GM23248 (cell line): ENCODE data around the gene GYS1. TPM values are rescaled to one million over a fixed set of nuclear protein-coding genes. Genes with fewer than 3 reads are reported as not detected.

ENCODE experiments used
- DNase-seq: peaks from one replicate; pipeline ENCODE4 v3.0.0-alpha.2; 2015
- H2AFZ ChIP-seq: fragments of 200-600 bp; sonication (generic); 2 replicates; pipeline ENCODE4 v1.6.1; 2016; ENCODE audit warnings: antibody characterized with exemption
- H3F3A ChIP-seq: fragments of 200-600 bp; sonication (generic); 2 replicates; pipeline ENCODE4 v1.6.1; 2016; ENCODE audit warnings: mild to moderate bottlenecking, antibody characterized with exemption, mixed run types; ENCODE audit not compliant: insufficient read depth
- H3K27ac ChIP-seq: fragments of 200-600 bp; sonication (generic); 2 replicates; pipeline ENCODE4 v1.5.1; 2016; ENCODE audit warnings: mild to moderate bottlenecking
- H3K27me3 ChIP-seq: fragments of 200-600 bp; sonication (generic); replicated peaks from 2 replicates; pipeline ENCODE4 v1.6.1; 2016; ENCODE audit warnings: mild to moderate bottlenecking; ENCODE audit not compliant: insufficient read depth
- H3K36me3 ChIP-seq: fragments of 200-600 bp; sonication (generic); 2 replicates; pipeline ENCODE4 v1.6.1; 2016; ENCODE audit warnings: low read depth, mild to moderate bottlenecking
- H3K4me1 ChIP-seq: fragments of 200-600 bp; sonication (generic); 2 replicates; pipeline ENCODE4 v1.6.1; 2016; ENCODE audit warnings: mild to moderate bottlenecking; ENCODE audit not compliant: insufficient read depth
- H3K4me2 ChIP-seq: fragments of 200-600 bp; sonication (generic); one replicate; pipeline ENCODE4 v1.6.1; 2016; ENCODE audit warnings: mild to moderate bottlenecking; ENCODE audit not compliant: unreplicated experiment
- H3K4me3 ChIP-seq: fragments of 200-600 bp; sonication (generic); 2 replicates; pipeline ENCODE4 v1.5.1; 2016; ENCODE audit warnings: mild to moderate bottlenecking
- H3K79me2 ChIP-seq: fragments of 200-600 bp; sonication (generic); 2 replicates; pipeline ENCODE4 v1.6.1; 2016; ENCODE audit warnings: mild to moderate bottlenecking; ENCODE audit not compliant: insufficient read depth
- H3K9ac ChIP-seq: fragments of 200-600 bp; sonication (generic); 2 replicates; pipeline ENCODE4 v1.6.1; 2016; ENCODE audit warnings: mild to moderate bottlenecking
- H3K9me2 ChIP-seq: fragments of 200-600 bp; sonication (generic); 2 replicates; pipeline ENCODE4 v1.6.1; 2016; ENCODE audit warnings: mixed run types, mild to moderate bottlenecking, moderate library complexity; ENCODE audit not compliant: insufficient read depth
- H3K9me3 ChIP-seq: fragments of 200-600 bp; sonication (generic); one replicate; pipeline ENCODE4 v1.6.1; 2017; ENCODE audit warnings: low read depth
- H4K20me1 ChIP-seq: fragments of 200-600 bp; sonication (generic); 2 replicates; pipeline ENCODE4 v1.6.0; 2016; ENCODE audit not compliant: insufficient read depth
- EZH2 ChIP-seq: fragments of 200-600 bp; sonication (generic); IDR thresholded peaks from 2 replicates; pipeline ENCODE4 v1.6.1; 2018; ENCODE audit warnings: antibody characterized with exemption, mild to moderate bottlenecking; ENCODE audit not compliant: insufficient read depth, poor library complexity, severe bottlenecking
- EZH2phosphoT487 ChIP-seq: fragments of 200-600 bp; sonication (generic); IDR thresholded peaks from 2 replicates; pipeline ENCODE4 v1.6.1; 2018; ENCODE audit warnings: antibody characterized with exemption, moderate library complexity, mild to moderate bottlenecking, low read depth; ENCODE audit not compliant: insufficient read depth
- WGBS, 2 experiments: methylation state at CpG; one replicate each; pipeline ENCODE4 v1.1.6; 2015 to 2017; ENCODE audit warnings: low lambda C conversion rate in 2 of 2, low coverage in 1 of 2; ENCODE audit errors: missing lambda C conversion rate in 2 of 2; 5-methylcytosine and 5-hydroxymethylcytosine counted together
- in situ Hi-C: fragments of 300-500 bp; cut with MboI; formaldehyde crosslinking; loops from 2 replicates; pipeline ENCODE4 v1.15.0; 2020
- polyA plus RNA-seq: library from polyadenylated mRNA; unstranded; fragments of >200 nt; fragmentation: Nextera tagmentation; extraction: Ambion mirVana; gene quantifications from 2 replicates; pipeline ENCODE4 v1.2.1, GENCODE V29; 2016
- total RNA-seq: library from RNA; depleted of rRNA; stranded (reverse); fragments of >200 nt; shearing (Covaris generic); gene quantifications from 2 replicates; pipeline ENCODE4 v1.2.3, GENCODE V29; 2014

GYS1 gene
- total and polyA plus RNA-seq, 2 experiments from 2014 or later = 78.4 to 85.6 TPM

DNA sequence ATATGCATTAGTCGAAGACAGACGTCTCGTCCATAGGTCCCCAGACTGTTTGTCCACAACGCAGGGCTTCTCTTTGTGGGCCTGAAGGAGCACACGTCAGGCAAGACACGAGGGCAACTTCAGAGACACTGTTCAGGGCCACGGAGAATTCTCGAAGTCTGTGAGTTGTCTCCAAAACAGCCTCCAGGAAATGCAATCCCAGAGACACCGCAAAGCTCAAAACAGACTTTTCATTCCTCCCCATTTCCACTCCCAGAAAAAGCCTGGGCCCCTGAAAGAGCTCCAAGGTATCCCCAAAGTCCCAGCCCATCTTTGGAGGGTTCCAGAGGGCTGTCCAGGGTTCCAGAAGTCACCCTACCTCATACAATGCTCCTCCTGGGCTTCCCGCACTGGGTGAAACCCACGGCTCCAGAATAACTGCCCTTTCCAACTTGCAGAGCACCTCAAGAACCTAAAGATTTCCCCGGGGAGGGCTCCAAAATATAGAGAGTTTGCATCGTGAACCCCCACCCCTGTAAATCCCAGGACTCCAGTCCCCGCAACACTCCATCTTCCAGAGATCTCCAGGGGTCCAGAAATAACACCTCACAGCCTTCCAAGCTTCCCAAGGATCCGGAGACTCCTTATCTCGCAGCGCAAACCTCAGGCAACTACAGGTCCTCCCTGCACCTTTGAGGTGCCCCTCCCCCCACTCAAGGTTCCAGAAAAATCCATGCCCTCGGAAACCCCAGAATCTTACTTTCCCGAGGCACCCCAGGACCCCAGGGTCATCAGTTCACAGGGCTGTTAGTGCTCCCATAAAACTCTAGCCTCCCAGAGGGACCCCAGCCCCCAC is 28.7 kb downstream of the GYS1 start:
- peaks cover 12% of the 10 kb centered on the region; the same call in 1 of the 2 replicates for H4K20me1 ChIP-seq
- H3K9me3 ChIP-seq = no peaks in the 10 kb centered on the region
- H3K9me2 ChIP-seq = no peaks in the 10 kb centered on the region
- peak overlapping the region; percentile 87 for H3K4me2 ChIP-seq
- peak overlapping the region; percentile 58 for H3K4me3 ChIP-seq
- H3K27ac ChIP-seq = peak overlapping the region; percentile 97
- no peak for TF ChIP-seq EZH2
- TF ChIP-seq EZH2phosphoT487 = no peak
- H2AFZ ChIP-seq = peak overlapping the region; percentile 16
- peaks cover 19% of the 10 kb centered on the region; the same call in 1 of the 2 replicates for H3K36me3 ChIP-seq
- WGBS, 2 experiments = 5 to 10% methylated on average over 19 of the region's 19 CpGs
- H3F3A ChIP-seq = peaks cover 57% of the 10 kb centered on the region
- H3K27me3 ChIP-seq = no peaks in the 10 kb centered on the region
- peaks cover 28% of the 10 kb centered on the region for H3K4me1 ChIP-seq
- DNase-seq = peak; percentile 85
- peak overlapping the region; percentile 85 for H3K9ac ChIP-seq
- H3K79me2 ChIP-seq = peaks cover 22% of the 10 kb centered on the region
- in situ Hi-C loops = no loop called here

GRCh38 chr19:48963371-48964204 is 29.5 kb downstream of the GYS1 start:
- DNase-seq = peak; percentile 85
- H3K9me3 ChIP-seq = no peaks in the 10 kb centered on the region
- peak overlapping the region; percentile 87 for H3K4me2 ChIP-seq
- peak overlapping the region; percentile 85 for H3K9ac ChIP-seq
- H3K9me2 ChIP-seq = no peaks in the 10 kb centered on the region
- H3K79me2 ChIP-seq = peaks cover 22% of the 10 kb centered on the region
- 3 to 7% methylated on average over 23 to 25 of the region's 28 CpGs for WGBS, 2 experiments
- no peak for TF ChIP-seq EZH2
- TF ChIP-seq EZH2phosphoT487 = no peak
- H2AFZ ChIP-seq = peak overlapping the region; percentile 48
- no peaks in the 10 kb centered on the region for H3K27me3 ChIP-seq
- peaks cover 58% of the 10 kb centered on the region for H3F3A ChIP-seq
- peaks cover 12% of the 10 kb centered on the region; the same call in 1 of the 2 replicates for H4K20me1 ChIP-seq
- peaks cover 28% of the 10 kb centered on the region for H3K4me1 ChIP-seq
- in situ Hi-C loops = no loop called here
- H3K36me3 ChIP-seq = peaks cover 16% of the 10 kb centered on the region; the same call in 1 of the 2 replicates
- H3K27ac ChIP-seq = peak overlapping the region; percentile 97
- H3K4me3 ChIP-seq = peak overlapping the region; percentile 58

DNA sequence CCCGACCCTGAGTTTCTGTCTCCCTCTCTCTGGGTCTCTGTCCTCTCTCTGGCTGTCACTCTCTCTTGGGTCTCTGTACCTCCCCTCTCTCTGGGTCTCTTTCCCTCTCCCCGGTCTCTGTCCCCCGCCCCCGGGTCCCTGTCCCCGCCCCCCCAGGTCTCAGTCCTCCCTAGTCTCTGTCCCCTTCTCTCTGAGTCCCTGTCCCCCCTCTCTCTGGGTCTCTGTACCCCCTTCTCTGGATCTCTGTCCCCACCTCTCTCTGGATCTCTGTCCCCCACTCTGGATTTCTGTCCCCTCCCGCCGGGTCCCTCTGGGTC is 30.3 kb downstream of the GYS1 start:
- DNase-seq = no peak
- Histone ChIP-seq H2AFZ (no peak overlapping the region), H3K9me2 (no peaks in the 10 kb centered on the region), H3K79me2 (peaks cover 25% of the 10 kb centered on the region), H3K9ac (peak overlapping the region; percentile 85), H3K4me2 (no peak overlapping the region), H3K27ac (peak overlapping the region; percentile 97; the same call in 1 of the 2 replicates), H3K9me3 (no peaks in the 10 kb centered on the region), H3K4me3 (no peak overlapping the region), H3K27me3 (no peaks in the 10 kb centered on the region), H3K36me3 (peaks cover 16% of the 10 kb centered on the region; the same call in 1 of the 2 replicates), H4K20me1 (peaks cover 12% of the 10 kb centered on the region; the same call in 1 of the 2 replicates), H3K4me1 (peaks cover 28% of the 10 kb centered on the region), H3F3A (peaks cover 55% of the 10 kb centered on the region)
- 56% methylated on average over 7 of the region's 7 CpGs; no CpG with 5 or more reads in 1 of the 2 experiments for WGBS, 2 experiments
- TF ChIP-seq EZH2 = no peak
- no peak for TF ChIP-seq EZH2phosphoT487
- in situ Hi-C loops = no loop called here
